CD4-positive, alpha-beta T cell (primary cell): ENCODE measurements around the gene VPS37D. TPM values are rescaled to one million over a fixed set of nuclear protein-coding genes. Genes with fewer than 3 reads are reported as not detected.
"Not testable (repeated sequence)": the region's sequence is repeated elsewhere in the genome, so short reads cannot be mapped to it uniquely, and the experiment has no call there.

Experiments used
- ATAC-seq: fragments of 200-7000 bp; cut with Tn5 transposase; one replicate; pipeline ENCODE4 v1.10.0; 2022; ENCODE audit warnings: mild to moderate bottlenecking; ENCODE audit not compliant: poor library complexity
- CTCF ChIA-PET: fragments of 350-600 bp; sonication (Branson Sonifier 250); formaldehyde crosslinking; loops from one replicate; lab custom pipeline; 2021; ENCODE audit warnings: antibody characterized with exemption, inconsistent platforms; lab: Charles Lee
- POLR2A ChIA-PET: fragments of 350-600 bp; sonication (Branson Sonifier 250); formaldehyde crosslinking; loops from one replicate; lab custom pipeline; 2021; ENCODE audit warnings: antibody characterized with exemption, inconsistent platforms; lab: Charles Lee
- DNase-seq, 14 experiments: peaks; one replicate each; pipeline ENCODE4 v3.0.0-alpha.2; 2013 to 2020; ENCODE audit warnings: mixed read lengths in 2 of 14
- H3K27ac ChIP-seq, 2 donors: one replicate each; pipeline versions ENCODE4 v1.5.1 to v1.7.0; 2013; ENCODE audit warnings: low read length in 2 of 2, low read depth in 1 of 2, mild to moderate bottlenecking in 1 of 2
- H3K27me3 ChIP-seq, 2 experiments: 1 replicate in 1 of 2; 2 replicates in 1 of 2; pipeline versions ENCODE4 v1.6.1 to v1.7.0; 2013; ENCODE audit warnings: low read length in 2 of 2, control low read depth in 1 of 2, mild to moderate bottlenecking in 1 of 2, moderate library complexity in 1 of 2; ENCODE audit not compliant: insufficient read depth in 2 of 2, control insufficient read depth in 1 of 2
- H3K36me3 ChIP-seq: one replicate; pipeline ENCODE4 v1.6.1; 2013; ENCODE audit warnings: low read length, control low read depth; ENCODE audit not compliant: insufficient read depth
- H3K4me1 ChIP-seq: one replicate; pipeline ENCODE4 v1.6.1; 2013; ENCODE audit warnings: low read length, control low read depth; ENCODE audit not compliant: insufficient read depth
- H3K4me3 ChIP-seq: one replicate; pipeline ENCODE4 v1.5.1; 2013; ENCODE audit warnings: mild to moderate bottlenecking, low read length, moderate library complexity
- H3K9me3 ChIP-seq, 2 experiments: 1 replicate in 1 of 2; 2 replicates in 1 of 2; pipeline versions ENCODE4 v1.6.1 to v1.7.0; 2013; ENCODE audit warnings: low read length in 2 of 2, mild to moderate bottlenecking in 2 of 2, control low read depth in 1 of 2, moderate library complexity in 1 of 2; ENCODE audit not compliant: control insufficient read depth in 1 of 2, insufficient read depth in 1 of 2
- H3K27ac Mint-ChIP-seq: one replicate; pipeline ENCODE4 v1.8.0; 2020; ENCODE audit warnings: mixed read lengths
- H3K27me3 Mint-ChIP-seq: one replicate; pipeline ENCODE4 v1.8.0; 2021; ENCODE audit warnings: mixed read lengths
- H3K36me3 Mint-ChIP-seq: one replicate; pipeline ENCODE4 v1.8.0; 2021; ENCODE audit warnings: low read depth, mixed read lengths
- H3K4me1 Mint-ChIP-seq: one replicate; pipeline ENCODE4 v1.8.0; 2021; ENCODE audit warnings: low read depth, mixed read lengths
- H3K4me3 Mint-ChIP-seq: one replicate; pipeline ENCODE4 v1.8.0; 2020; ENCODE audit warnings: mild to moderate bottlenecking, mixed read lengths
- H3K9me3 Mint-ChIP-seq: one replicate; pipeline ENCODE4 v1.8.0; 2020; ENCODE audit warnings: mixed read lengths
- CTCF ChIP-seq: fragments of 200-600 bp; IDR thresholded peaks from one replicate; pipeline ENCODE4 v1.8.0; 2022; ENCODE audit warnings: antibody characterized with exemption, mild to moderate bottlenecking
- intact Hi-C, 2 experiments: fragments of 100-400 bp; cut with DNase I in 1 of 2; cut with micrococcal nuclease in 1 of 2; formaldehyde crosslinking; loops; one replicate each; pipeline versions ENCODE4 v1.15.1 to v1.9.0; 2023 to 2025; cut with DNase I, micrococcal nuclease
- total RNA-seq, 174 experiments: library from RNA in 2 of 174; stranded (reverse) in 2 of 174; gene quantifications; one replicate each; pipeline ENCODE4 v1.2.3 and lab custom pipeline; 2021 to 2026

The VPS37D gene
- total RNA-seq, 2 experiments from 2014 or later: 0.81 to 0.96 TPM

GRCh38 chr7:73708961-73709549 is 41.4 kb downstream of the VPS37D start:
- no peaks in the 10 kb centered on the region for H3K27me3 Mint-ChIP-seq
- Histone ChIP-seq H3K27me3 (no peaks in the 10 kb centered on the region), H3K36me3 (peaks cover 6% of the 10 kb centered on the region), H3K9me3 (no peaks in the 10 kb centered on the region), H3K27ac (no peak overlapping the region), H3K4me3 (no peak overlapping the region), H3K4me1 (peaks cover 12% of the 10 kb centered on the region)
- POLR2A ChIA-PET: no interaction called here
- intact Hi-C loops: no loop called here
- ATAC-seq: no peak
- CTCF ChIA-PET: no interaction called here
- DNase-seq: no peak
- H3K4me3 Mint-ChIP-seq: no peak overlapping the region
- H3K9me3 Mint-ChIP-seq: no peaks in the 10 kb centered on the region
- no peak overlapping the region for H3K27ac Mint-ChIP-seq
- peaks cover 7% of the 10 kb centered on the region for H3K4me1 Mint-ChIP-seq
- H3K36me3 Mint-ChIP-seq: no peaks in the 10 kb centered on the region
- TF ChIP-seq CTCF: no peak

- H3K9me3 ChIP-seq: no peaks in the 10 kb centered on the region
- Mint-ChIP-seq H3K36me3 (no peaks in the 10 kb centered on the region), H3K27ac (no peak overlapping the region), H3K9me3 (no peaks in the 10 kb centered on the region), H3K4me3 (peak overlapping the region; percentile 62), H3K4me1 (peaks cover 3% of the 10 kb centered on the region), H3K27me3 (no peaks in the 10 kb centered on the region)
- intact Hi-C loops: no loop called here
- DNase-seq: no peak
- no peaks in the 10 kb centered on the region for H3K27me3 ChIP-seq
- ChIA-PET POLR2A (no interaction called here), CTCF (no interaction called here)
- H3K27ac ChIP-seq: no peak overlapping the region
- TF ChIP-seq CTCF: no peak
- no peak overlapping the region for H3K4me3 ChIP-seq
- H3K36me3 ChIP-seq: peaks cover 6% of the 10 kb centered on the region
- peaks cover 22% of the 10 kb centered on the region for H3K4me1 ChIP-seq
- ATAC-seq: no peak
Measured at GRCh38 chr7:73712773-73713172, 45.1 kb downstream of the VPS37D start.

GRCh38 chr7:73713319-73713718 is 45.7 kb downstream of the VPS37D start:
- H3K27me3 ChIP-seq, intact Hi-C loops, H3K27ac ChIP-seq, H3K27me3 Mint-ChIP-seq, H3K27ac Mint-ChIP-seq, CTCF ChIA-PET, DNase-seq, H3K9me3 ChIP-seq, ATAC-seq, H3K36me3 ChIP-seq, H3K9me3 Mint-ChIP-seq, H3K4me1 Mint-ChIP-seq, H3K36me3 Mint-ChIP-seq, POLR2A ChIA-PET, H3K4me3 Mint-ChIP-seq, H3K4me3 ChIP-seq: not testable (repeated sequence)
- H3K4me1 ChIP-seq: peaks cover 27% of the 10 kb centered on the region
